Cerebellar cortex (tissue), 1 donor: Measurements from ENCODE around the gene ZKSCAN2.

Source experiments
- DNase-seq: peaks from one replicate; pipeline ENCODE4 v3.0.0-alpha.2; 2015; ENCODE audit warnings: low spot score

Gene ZKSCAN2

GRCh38 chr16:25257470-25257955 is at the start of gene ZKSCAN2:
Gene ZKSCAN2 (minus strand): TSS chr16:25257845. CDS start chr16:25257127, 718 bp downstream.
- DNase-seq: peak; percentile 87

- no peak for DNase-seq
These were observed 42.3 kb upstream of the ZKSCAN2 start for GRCh38 chr16:25299792-25300590.

- DNase-seq: no peak
These were observed 40.7 kb upstream of the ZKSCAN2 start for GRCh38 chr16:25298165-25298872.

GRCh38 chr16:25297151-25297787 is 39.6 kb upstream of the ZKSCAN2 start:
- no peak for DNase-seq

DNA sequence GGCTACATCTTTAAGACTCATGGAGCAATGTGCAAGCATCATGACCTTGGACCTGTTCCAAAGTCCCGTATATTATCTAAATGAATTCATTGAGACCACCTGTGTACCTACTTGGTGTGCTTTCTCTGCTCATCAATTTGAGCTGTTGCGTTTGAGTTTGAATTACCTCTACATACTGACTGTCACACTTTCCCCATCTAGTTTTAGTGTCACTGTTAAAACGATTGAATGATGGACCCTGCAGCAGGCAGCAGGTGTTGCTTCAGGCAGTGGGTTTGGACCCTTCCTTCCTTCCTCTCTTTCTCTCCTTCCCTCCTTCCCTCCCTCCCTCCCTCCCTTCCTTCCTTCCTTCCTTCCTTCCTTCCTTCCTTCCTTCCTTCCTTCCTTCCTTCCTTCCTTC is 33.9 kb upstream of the ZKSCAN2 start:
- no peak for DNase-seq

DNA sequence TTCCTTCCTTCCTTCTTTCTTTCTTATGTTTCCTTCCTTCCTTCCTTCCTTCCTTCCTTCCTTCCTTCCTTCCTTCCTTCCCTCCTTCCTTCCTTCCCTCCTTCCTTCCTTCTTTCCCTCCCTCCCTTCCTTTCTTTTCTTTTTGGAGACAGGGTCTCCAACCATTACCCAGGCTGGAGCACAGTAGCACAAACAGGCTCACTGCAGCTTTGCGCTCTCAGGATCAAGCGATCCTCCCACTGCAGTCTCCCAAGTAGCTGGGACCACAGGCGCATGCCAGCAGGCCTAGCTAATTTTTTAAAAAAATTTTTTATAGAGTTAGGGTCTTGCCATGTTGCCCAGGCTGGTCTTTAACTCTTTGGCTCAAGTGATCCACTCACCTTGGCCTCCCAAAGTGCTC is 31.8 kb upstream of the ZKSCAN2 start:
- DNase-seq: no peak

DNA sequence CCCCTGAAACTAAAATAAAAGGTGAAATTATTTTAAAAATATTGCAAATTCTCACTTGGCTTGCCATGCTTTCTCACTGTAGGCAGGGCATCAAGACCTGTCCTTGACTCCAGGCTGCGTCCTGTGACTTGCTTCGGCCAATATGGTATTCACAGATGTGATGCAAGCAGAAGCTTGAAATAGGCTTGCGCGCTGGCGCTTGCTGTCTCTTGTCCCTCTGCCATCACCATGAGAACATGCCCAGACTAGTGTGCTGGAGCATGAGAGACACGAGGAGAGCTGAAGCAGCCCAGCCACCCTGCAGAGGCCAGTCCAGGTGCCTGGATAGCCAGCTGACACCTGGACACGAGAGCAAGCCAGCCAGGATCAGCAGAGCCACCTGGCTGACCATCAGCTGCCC is 21.8 kb upstream of the ZKSCAN2 start:
- DNase-seq: no peak

DNA sequence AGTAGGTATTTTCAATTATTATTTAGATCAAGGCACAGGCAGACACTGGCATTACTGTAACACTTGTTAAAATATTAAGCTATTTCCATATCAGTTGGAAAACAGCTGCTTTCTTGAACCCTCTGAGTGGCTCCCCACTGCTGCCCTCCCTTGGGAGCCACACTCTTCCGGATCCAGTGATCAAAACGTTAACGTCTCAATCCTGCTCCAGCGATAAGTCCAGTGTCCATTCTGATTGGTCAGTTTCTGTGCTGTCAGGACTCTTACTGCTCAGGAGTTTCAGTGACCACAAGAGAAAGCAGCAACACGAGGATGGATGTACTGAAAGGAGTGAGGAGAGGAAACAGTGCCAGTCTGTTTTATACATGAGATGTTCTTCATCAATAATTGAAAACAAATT is 13.8 kb upstream of the ZKSCAN2 start:
- DNase-seq: no peak

- DNase-seq: no peak
These were observed 12.9 kb upstream of the ZKSCAN2 start for GRCh38 chr16:25270577-25270976.

GRCh38 chr16:25269879-25270278 is 12.2 kb upstream of the ZKSCAN2 start:
- DNase-seq: no peak

DNA sequence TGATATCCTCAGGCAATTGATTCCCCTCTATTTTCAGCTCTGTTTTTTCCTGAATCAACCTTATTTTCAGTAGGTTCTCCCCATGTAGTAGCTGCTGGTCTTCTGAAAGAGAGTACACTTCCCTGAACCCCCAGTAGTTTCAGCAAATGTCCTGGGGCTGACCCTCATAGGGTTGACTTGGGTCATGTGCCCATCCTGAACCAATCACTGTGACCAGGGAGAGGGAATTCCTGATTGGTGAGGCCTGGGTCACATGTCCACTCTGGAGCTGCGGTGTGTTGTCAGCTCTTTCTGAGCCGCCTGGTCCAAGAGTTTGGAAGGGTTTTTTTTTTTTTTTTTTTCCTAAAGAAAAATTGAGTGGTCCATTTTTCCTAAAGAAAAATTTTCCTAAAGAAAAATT is 8.3 kb upstream of the ZKSCAN2 start:
- DNase-seq: no peak

- no peak for DNase-seq
These were observed 7.0 kb upstream of the ZKSCAN2 start for GRCh38 chr16:25264597-25264996.

DNA sequence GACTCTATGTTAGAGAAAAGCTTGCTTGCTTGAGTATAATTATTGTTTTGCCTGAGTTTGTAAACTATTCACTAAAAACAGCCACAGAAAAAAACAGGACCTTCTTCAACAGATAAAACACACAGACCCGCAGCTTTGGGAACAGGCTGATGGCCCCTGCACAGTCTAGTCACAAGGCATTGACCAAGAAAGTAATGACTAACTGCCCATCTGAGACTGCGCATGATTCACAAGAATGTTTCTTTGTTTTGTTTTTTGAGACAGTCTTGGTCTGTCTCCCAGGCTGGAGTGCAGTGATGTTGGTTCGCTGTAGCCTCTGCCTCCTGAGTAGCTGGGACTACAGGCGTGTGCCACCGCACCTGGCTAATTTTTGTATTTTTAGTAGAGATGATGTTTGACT is 2.8 kb upstream of the ZKSCAN2 start:
- no peak for DNase-seq

DNA sequence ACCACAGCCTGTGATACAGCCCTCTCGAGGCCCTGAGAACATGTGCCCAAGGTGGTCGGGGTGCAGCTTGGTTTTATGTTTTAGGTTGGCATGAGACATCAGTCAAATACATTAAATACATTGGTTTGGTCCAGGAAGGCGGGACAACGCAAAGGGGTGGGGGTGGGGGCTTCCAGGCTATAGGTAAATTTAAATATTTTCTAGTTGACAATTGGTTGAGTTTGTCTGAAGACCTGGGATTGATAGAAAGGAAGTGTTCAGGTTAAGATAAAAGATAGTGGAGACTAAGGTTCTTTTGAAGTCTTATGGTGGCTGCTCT is 1.2 kb upstream of the ZKSCAN2 start:
- DNase-seq: no peak

GRCh38 chr16:25257956-25258860 is 563 bp upstream of the ZKSCAN2 start:
- DNase-seq: peak; percentile 83

DNA sequence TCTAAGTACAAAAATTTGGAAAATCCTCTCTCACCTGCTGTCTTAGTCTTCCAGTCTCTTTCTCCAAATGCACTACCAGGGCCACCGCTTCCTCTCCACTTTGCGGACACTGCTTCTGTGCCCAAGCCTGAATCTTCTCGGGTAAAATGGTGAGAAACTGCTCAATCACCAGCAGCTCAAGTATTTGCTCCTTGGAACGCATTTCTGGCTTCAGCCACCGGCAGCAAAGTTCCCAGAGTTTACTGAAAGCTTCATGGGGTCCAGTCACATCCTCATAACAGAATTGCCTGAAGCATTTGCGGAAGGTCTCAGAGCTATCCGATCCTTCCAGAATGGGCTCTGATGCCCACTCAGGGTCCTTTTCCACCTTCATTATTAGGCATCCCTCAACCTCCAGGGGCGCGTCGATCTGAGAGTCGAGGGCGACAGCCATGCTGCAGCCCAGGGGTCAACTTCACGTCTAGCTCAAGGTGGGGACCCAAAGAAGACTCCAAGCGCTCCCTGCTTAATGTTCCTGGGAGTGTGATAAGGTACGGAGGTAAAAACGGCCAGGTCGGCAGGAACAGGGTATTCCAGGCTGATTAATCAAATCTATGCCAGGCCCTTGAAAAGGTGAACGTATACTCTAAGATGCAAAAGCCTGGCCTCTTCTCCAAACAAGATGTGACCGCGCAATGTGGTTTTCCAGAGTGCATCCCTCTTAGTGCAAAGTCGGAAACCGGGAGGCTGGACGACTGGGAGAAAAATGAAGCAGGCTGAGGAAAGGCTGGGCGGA is 763 bp downstream of the ZKSCAN2 start:
- peak; percentile 22 for DNase-seq

GRCh38 chr16:25253322-25253721 is 4.3 kb downstream of the ZKSCAN2 start:
- DNase-seq: no peak

GRCh38 chr16:25250467-25250866 is 7.2 kb downstream of the ZKSCAN2 start:
- DNase-seq: no peak

DNA sequence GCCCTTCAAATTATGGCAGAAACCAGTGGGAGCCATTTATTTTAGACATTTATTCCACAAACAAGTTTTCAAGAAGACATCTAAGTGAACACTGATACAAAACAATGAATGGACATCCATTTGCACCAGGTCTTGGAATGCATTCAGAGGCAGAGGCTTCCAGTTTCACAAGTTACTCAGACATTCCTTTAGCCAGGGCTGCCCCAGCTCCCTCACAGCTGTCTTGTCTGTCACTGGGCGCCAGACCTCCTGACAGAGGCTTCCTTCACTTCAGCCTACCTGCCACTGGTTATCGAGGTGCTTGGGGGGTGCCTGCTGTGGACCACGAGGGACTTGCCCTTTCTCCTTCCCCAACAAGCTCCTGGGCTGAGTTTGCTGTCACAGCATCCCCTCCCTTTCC is 21.7 kb downstream of the ZKSCAN2 start:
- DNase-seq: no peak

DNA sequence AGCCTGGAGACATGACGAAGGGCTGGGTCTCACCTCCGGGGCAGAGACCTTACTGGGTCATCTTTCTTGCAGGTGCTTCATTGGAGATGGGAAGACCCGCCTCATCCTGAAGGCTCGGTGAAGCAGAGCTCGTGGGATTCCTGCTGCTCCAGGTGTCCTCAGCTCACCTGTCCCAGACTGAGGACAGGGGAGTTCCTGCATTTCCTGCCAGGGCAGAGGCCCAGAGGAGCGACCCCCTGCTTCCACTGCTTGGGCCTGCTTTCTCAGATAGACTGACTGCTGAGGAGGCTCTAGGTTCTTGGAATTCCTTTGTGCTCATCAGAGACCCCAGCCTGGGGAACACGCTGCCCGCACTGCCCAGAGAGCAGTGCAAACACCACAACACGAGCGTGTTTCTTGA is 29.3 kb downstream of the ZKSCAN2 start:
- DNase-seq: no peak

- DNase-seq: no peak
These were observed 32.8 kb downstream of the ZKSCAN2 start for GRCh38 chr16:25224731-25225319.
